GM18907 (cell line): ENCODE data around the gene ABCB11.
"Not testable (repeated sequence)": the region's sequence is repeated elsewhere in the genome, so short reads cannot be mapped to it uniquely, and the experiment has no call there.

Source experiments
- ATAC-seq: cut with Tn5 transposase; IDR thresholded peaks from one replicate; pipeline ENCODE4 v1.9.1; 2021; ENCODE audit warnings: mild to moderate bottlenecking, moderate library complexity; ENCODE audit not compliant: unreplicated experiment

Gene ABCB11

DNA sequence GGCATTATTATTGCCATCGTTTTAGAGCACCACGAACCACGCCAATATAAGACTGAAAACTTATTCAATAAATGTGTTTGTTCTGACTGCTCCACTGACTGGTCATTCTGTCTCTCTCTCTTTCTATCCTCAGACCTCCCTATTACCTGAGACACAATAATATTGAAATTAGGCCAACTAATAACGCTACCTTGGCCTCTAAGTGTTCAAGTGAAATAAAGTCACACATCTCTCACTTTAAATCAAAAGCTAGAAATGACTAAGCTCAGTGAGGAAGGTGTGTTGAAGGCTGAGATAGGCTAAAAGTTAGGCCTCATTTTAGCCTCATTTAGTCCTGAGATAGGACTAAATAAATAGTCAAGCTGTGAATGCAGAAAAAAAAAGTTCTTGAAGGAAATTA, 91.2 kb downstream of the ABCB11 start:
- ATAC-seq, result peak; percentile 67

DNA sequence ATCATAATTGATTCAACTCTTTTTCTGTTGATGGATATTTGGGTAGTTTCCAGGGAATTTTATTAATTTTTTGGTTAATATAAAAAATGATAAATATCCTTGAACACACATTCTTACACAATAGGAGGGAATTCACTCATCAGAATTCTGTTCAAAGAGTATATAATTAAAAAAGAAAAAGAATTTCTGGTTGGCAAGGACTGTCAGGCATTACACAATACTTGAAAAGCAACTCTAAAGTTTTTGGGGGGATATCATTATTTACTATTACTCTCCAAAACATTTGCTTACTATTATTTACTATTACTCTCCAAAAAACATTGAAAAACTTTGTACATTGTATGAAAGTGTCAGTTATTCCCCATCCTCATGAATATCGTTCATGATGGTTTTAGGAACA, 92.1 kb downstream of the ABCB11 start:
- no peak for ATAC-seq

- no peak for ATAC-seq
Observed at GRCh38 chr2:168935810-168936581, 95.1 kb downstream of the ABCB11 start.

- no peak for ATAC-seq
Observed at GRCh38 chr2:168934826-168935225, 96.3 kb downstream of the ABCB11 start.

- ATAC-seq, result not testable (repeated sequence)
Observed at GRCh38 chr2:168932174-168932573, 99.0 kb downstream of the ABCB11 start.

GRCh38 chr2:168930242-168930641, 100.9 kb downstream of the ABCB11 start:
- no peak for ATAC-seq

GRCh38 chr2:168929031-168929430, 102.1 kb downstream of the ABCB11 start:
- ATAC-seq, result no peak

DNA sequence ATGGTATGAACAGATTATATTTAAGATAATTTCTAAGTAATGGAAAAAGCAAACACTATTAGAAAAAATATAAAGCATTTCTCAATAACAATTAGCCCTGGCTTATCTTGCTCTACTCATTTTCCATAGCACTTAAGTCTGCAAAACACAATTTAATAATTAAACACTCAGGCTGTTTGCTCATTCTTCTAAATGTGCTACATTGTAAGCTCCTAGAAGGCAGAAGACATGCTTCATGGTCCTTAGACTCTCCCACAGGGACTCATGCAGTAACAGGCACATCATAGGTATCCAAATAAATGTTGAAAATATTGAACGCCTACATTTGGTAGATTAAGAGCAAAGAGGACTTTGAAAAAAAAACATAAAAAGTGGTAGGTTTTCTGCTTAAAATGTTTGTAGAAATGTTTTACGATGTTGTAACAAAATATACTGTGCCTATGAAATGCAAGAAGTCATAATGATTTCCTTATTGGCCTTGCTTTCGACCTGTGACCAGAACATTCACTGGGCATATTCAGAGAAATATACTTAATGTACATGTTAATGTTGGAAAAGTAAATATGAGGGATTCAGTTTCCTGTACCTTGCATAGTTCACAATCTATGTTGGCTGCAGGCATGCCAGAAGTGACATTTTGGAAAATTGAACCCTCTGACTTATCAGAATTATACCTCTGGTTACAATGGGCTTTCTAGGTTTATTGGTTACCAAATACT, 102.9 kb downstream of the ABCB11 start:
- no peak for ATAC-seq

GRCh38 chr2:168926621-168927386, 104.3 kb downstream of the ABCB11 start:
- no peak for ATAC-seq

DNA sequence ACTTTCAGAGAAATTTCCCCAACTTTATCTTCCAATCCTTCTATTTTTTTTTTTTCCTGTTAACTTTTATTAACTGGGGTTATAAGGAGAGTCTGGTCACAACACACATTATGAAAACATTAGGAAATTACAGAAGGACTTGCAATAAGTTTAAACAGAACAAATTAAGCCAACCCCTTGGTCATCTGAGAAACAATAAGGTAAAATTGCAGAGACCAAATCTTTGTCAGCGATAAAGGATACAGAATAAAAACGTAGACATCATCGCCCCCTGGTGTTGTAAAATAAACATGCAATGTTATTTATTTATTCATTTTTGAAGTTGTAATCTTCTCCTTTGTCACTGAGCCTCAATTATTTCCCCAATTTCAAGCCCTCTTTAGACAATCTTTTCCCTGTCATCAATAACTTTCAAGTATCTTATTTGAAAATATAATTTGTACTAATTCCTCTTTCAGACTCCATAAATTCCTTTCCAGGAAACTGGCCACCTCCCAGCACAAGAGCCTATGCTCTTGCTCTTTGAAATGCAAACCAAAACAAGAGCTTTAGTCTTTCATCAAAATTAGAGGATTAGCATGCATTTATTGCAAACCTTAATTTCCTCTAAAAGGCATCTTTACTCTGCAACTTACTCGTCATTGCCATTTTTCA, 110.5 kb downstream of the ABCB11 start:
- no peak for ATAC-seq

DNA sequence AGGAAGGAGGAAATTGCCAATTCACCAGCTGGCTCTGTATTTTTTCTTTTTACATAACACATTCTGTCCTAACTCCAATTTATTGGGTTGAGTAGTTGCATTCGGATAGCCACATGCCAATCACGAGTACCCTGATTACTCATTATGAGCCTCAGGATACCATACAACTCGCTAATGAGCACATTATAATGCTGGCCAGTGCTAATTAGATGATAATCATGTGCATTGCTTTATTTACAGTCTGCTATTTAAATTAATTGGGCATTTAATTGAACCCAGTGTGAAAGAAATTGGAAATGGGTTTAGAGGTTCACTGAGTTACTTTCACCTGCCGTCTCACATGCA, 114.8 kb downstream of the ABCB11 start:
- no peak for ATAC-seq

DNA sequence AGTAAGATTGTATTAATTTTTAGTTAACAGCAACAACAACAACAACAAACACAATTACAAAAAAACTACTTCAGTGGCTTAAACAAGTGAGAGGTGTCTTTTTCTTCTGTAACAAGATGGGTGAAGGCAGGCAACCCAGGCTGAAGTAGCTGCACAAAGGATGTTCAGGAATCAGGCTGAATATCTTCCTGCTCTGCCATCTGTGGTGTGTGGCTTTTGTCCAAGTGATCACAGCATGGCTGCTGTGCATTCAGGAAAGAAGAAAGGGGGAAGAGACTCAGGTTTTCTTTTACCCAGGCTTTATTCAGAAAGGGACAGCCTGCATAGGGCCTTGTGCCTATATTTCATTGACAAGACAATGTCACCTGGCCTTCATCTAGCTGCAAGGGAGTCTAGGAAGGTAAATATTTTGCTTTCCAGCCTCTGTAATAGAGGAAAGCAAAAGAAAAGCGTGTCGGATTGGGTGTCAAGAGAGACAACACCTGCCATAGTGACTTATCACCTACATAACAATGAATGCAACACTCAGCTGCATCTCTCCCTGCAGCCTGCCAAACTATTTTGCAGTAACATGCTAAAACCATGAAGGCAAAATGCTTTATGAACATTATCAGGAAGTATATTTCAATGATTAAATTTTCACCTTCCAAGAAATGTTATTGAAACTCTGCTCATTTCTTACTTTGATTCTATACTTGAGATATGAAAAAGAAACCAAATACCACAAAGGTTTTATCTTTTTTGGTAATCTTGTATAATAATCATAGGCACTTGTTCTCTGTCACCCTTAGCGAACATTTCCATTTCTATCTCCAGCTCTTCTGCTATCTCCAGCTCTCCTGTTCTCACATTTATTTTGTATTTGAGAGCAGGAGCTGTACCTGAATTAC, 115.4 kb downstream of the ABCB11 start:
- no peak for ATAC-seq

GRCh38 chr2:168913495-168913894, 117.6 kb downstream of the ABCB11 start:
- no peak for ATAC-seq

DNA sequence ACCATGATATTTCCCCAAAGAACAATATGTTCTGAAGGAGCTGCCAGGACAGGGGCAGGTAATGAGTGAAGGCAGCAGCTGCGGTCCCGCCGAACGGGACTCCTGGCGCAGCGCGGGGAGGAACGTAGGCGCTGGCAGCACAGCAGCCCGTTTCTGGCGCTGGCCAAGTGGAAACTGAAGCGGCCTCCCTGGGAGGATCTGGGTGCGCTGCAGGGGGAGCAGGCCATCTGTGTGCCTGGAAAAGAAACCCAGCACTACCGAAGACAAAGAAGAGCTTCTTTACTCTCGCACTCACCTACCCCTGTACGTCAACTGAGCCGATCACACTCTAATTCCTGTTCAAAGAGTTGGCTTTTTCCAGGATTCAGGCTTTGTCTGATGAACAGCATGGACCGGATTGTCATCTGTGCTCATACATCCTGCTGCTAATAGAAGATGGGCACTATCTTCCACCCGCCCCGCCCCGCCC, 118.2 kb downstream of the ABCB11 start:
- no peak for ATAC-seq

GRCh38 chr2:168912466-168912865, 118.7 kb downstream of the ABCB11 start:
- ATAC-seq, result no peak

DNA sequence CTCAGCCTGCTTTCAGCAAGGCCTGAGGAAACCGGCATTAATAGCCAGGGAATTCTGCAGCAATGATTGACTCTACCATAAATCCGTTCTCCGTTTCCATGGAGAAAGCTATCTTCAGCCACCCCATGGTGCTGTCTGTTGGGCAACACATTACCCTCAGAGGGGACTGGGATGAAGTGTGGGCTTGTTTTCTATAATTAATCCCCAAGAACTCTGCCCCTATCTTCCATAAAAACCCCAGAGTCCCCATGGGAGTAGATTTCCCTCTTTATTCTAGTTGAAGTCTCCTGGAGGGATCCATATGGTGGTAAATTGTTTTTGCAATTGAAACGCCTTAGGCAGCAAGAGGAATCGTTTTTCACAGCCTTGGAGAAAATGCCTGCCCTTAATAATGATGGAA, 120.8 kb downstream of the ABCB11 start:
- ATAC-seq, result no peak

DNA sequence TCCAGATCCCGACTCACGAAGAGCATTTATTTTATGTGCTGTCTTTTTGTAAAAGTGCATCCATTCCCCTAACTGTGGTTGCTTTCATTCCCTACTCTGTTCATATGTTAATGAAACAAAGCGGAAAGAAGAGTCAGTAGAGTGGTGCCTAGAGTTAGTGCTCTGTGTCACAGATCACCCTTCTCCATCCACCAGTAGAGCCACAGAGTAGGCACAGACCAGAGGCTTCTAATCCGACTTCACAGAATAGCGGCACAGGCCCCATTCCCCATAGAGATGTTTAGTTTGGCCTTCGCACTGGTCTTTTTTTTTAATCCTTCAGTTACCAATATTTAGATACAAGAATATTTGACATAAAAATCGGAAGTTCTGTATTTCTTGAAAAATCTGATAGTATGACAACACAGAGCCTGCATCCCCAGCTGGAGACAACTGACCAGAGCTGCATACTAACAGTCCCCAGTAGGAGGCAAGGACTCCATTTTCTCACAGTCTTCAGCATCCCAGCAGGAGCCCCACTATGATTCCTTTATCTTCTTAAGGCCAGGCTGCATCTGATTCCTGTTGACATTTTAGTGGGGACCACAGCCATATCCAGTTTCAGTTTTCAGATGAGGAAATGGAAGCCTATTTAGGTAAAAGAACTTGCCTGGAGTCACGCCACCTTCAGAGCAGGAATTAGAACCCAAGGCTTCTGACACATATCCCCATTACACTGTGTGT, 123.0 kb downstream of the ABCB11 start:
- ATAC-seq, result no peak

GRCh38 chr2:168904358-168904757, 126.8 kb downstream of the ABCB11 start:
- ATAC-seq, result no peak

- ATAC-seq, result no peak
Observed at GRCh38 chr2:168903888-168904287, 127.2 kb downstream of the ABCB11 start.

GRCh38 chr2:168901003-168901402, 130.1 kb downstream of the ABCB11 start, which contains the start of gene G6PC2:
TSS of gene G6PC2 (plus strand) at chr2:168901291. CDS start at chr2:168901332, 41 bp downstream.
- ATAC-seq, result no peak
